Activated naive CD8-positive, alpha-beta T cell treated with anti-CD3 and anti-CD28 coated beads for 36 hours (primary cell): Measurements from ENCODE around the gene TRAPPC4. TPM values are rescaled to one million over a fixed set of nuclear protein-coding genes. Genes with fewer than 3 reads are reported as not detected.
"Not testable (repeated sequence)": the region's sequence is repeated elsewhere in the genome, so short reads cannot be mapped to it uniquely, and the experiment has no call there.

ENCODE experiments used
- DNase-seq: peaks from one replicate; pipeline ENCODE4 v3.0.0; 2021
- H3K27ac Mint-ChIP-seq: one replicate; pipeline ENCODE4 v1.8.0; 2022; ENCODE audit warnings: mild to moderate bottlenecking, moderate library complexity, mixed read lengths
- H3K27me3 Mint-ChIP-seq: one replicate; pipeline ENCODE4 v1.8.0; 2022; ENCODE audit warnings: mild to moderate bottlenecking, mixed read lengths
- H3K36me3 Mint-ChIP-seq: one replicate; pipeline ENCODE4 v1.8.0; 2021; ENCODE audit warnings: mild to moderate bottlenecking, mixed read lengths
- H3K4me1 Mint-ChIP-seq: one replicate; pipeline ENCODE4 v1.8.0; 2021; ENCODE audit warnings: mixed read lengths
- H3K4me3 Mint-ChIP-seq: one replicate; pipeline ENCODE4 v1.8.0; 2022; ENCODE audit warnings: mild to moderate bottlenecking, moderate library complexity, mixed read lengths
- H3K9me3 Mint-ChIP-seq: one replicate; pipeline ENCODE4 v1.8.0; 2022; ENCODE audit warnings: mixed read lengths
- total RNA-seq, 2 experiments: library from RNA; stranded (reverse); gene quantifications; one replicate each; pipeline ENCODE4 v1.2.3, GENCODE V29; 2021

The TRAPPC4 gene
- total RNA-seq, result 100 to 1,000 TPM; 114 to 127 TPM

- peak within 1 kb of the TSS; percentile 97 for H3K27ac Mint-ChIP-seq
- H3K4me3 Mint-ChIP-seq, result peak within 1 kb of the TSS; percentile 99
- H3K9me3 Mint-ChIP-seq, result no peaks in the 10 kb centered on the region
- H3K36me3 Mint-ChIP-seq, result peaks cover 70% of the 10 kb centered on the region
- H3K27me3 Mint-ChIP-seq, result no peaks in the 10 kb centered on the region
- DNase-seq, result peak; percentile 94
- peaks cover 50% of the 10 kb centered on the region for H3K4me1 Mint-ChIP-seq
These were observed at the start of gene TRAPPC4, which contains the start of gene RPS25 for GRCh38 chr11:119018074-119018938. TSS of gene TRAPPC4 (plus strand) at chr11:119018766. CDS start at chr11:119018796, 30 bp downstream. TSS of gene RPS25 (minus strand) at chr11:119018343. CDS start at chr11:119018284, 59 bp downstream.

- H3K4me1 Mint-ChIP-seq, DNase-seq, H3K27ac Mint-ChIP-seq, H3K36me3 Mint-ChIP-seq, H3K9me3 Mint-ChIP-seq, H3K4me3 Mint-ChIP-seq: not testable (repeated sequence)
- peaks cover 18% of the 10 kb centered on the region for H3K27me3 Mint-ChIP-seq
These were observed 49.1 kb upstream of the TRAPPC4 start for GRCh38 chr11:118969508-118969907.

- no peak for DNase-seq
- Mint-ChIP-seq H3K4me3 (no peak within 1 kb of the TSS), H3K4me1 (no peaks in the 10 kb centered on the region), H3K27me3 (peaks cover 18% of the 10 kb centered on the region), H3K27ac (no peak within 1 kb of the TSS), H3K9me3 (no peaks in the 10 kb centered on the region), H3K36me3 (no peaks in the 10 kb centered on the region)
These were observed 46.9 kb upstream of the TRAPPC4 start, which contains the start of gene FOXR1 for GRCh38 chr11:118971646-118972045. TSS of gene FOXR1 (plus strand) at chr11:118971761. CDS start at chr11:118971932, 171 bp downstream.

GRCh38 chr11:118973985-118974384 is 44.6 kb upstream of the TRAPPC4 start:
- DNase-seq, result no peak
- Mint-ChIP-seq H3K4me3 (no peak overlapping the region), H3K36me3 (no peaks in the 10 kb centered on the region), H3K27me3 (peaks cover 18% of the 10 kb centered on the region), H3K9me3 (no peaks in the 10 kb centered on the region), H3K27ac (no peak overlapping the region), H3K4me1 (no peaks in the 10 kb centered on the region)

DNA sequence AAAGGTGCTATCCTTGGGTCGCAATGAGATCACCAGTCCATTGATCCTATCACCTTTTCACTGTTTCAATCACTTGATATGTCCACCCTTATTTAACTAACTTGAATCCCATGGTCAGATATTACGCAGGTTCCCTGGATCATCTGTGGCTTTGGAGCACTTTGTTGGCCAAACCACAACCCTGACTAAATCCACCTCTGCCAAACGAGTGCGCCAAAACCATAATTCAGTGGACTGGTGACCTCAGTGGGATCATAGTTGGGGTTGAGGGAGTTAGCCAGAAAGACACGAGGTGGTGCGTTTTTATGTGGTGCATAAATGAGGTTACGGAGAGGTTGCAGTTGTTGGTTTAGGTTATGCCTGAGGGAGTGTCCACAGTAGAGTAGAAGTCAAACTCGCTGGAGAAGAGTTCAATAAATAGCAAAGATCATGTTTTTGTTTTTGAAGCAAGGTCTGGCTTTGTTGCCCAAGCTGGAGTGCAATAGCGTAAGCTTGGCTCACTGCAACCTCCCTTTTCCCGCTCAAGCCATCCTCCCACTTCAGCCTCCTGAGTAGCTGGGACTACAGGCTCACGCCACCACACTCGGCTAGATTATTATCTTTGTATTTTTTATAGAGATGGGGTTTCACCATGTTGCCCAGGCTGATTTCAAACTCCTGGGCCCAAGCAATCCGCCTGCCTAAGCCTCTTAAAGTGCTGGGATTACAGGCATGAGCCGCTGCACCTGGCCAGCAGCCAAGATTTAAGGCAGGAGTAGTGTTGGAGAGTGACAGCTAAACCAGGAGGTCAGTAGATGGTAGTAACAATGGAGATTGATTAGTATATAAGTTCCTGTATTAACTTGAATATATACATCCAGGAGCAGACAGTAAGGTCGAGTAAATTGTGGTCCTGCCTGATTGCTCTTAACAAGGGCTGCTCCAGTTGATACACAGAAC is 42.5 kb upstream of the TRAPPC4 start:
- Mint-ChIP-seq H3K9me3 (no peaks in the 10 kb centered on the region), H3K27me3 (peaks cover 6% of the 10 kb centered on the region), H3K36me3 (no peaks in the 10 kb centered on the region), H3K4me3 (no peak overlapping the region), H3K27ac (no peak overlapping the region), H3K4me1 (peaks cover 3% of the 10 kb centered on the region)
- no peak for DNase-seq

- H3K27me3 Mint-ChIP-seq, result no peaks in the 10 kb centered on the region
- peaks cover 3% of the 10 kb centered on the region for H3K4me1 Mint-ChIP-seq
- H3K36me3 Mint-ChIP-seq, result no peaks in the 10 kb centered on the region
- H3K27ac Mint-ChIP-seq, result no peak overlapping the region
- H3K4me3 Mint-ChIP-seq, result no peak overlapping the region
- no peak for DNase-seq
- no peaks in the 10 kb centered on the region for H3K9me3 Mint-ChIP-seq
These were observed 39.1 kb upstream of the TRAPPC4 start for GRCh38 chr11:118979434-118979833.

DNA sequence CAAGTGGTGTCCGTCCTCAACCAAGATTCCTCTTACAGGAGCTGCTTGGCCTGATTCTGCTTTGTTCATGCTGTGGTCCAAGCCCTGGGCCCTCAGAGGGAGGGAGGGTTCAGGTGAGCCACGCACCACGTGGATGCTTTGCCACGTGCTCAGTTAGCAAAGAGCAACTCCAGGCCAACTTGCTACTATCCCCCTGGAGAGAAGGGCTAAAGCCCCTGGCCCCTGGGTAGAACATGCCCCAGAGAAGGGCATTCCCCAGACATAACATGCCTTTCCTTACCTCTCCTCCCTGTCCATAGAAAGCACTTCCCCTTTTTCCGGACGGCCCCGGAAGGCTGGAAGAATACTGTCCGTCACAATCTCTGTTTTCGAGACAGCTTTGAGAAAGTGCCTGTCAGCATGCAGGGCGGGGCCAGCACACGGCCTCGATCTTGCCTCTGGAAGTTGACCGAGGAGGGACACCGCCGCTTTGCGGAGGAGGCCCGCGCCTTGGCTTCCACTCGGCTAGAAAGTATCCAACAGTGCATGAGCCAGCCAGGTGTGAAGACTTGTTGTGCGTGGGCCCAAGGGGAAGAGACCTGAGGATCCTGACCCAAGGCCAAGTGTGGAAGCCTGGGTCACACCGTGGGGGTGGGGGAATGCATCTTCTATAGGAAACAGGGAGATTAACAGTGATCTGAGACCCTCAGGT is 38.2 kb upstream of the TRAPPC4 start:
- no peaks in the 10 kb centered on the region for H3K27me3 Mint-ChIP-seq
- H3K4me3 Mint-ChIP-seq, result no peak overlapping the region
- no peak overlapping the region for H3K27ac Mint-ChIP-seq
- peaks cover 3% of the 10 kb centered on the region for H3K4me1 Mint-ChIP-seq
- no peak for DNase-seq
- H3K9me3 Mint-ChIP-seq, result no peaks in the 10 kb centered on the region
- no peaks in the 10 kb centered on the region for H3K36me3 Mint-ChIP-seq

GRCh38 chr11:118984337-118984736 is 34.2 kb upstream of the TRAPPC4 start:
- H3K27ac Mint-ChIP-seq, H3K27me3 Mint-ChIP-seq, H3K9me3 Mint-ChIP-seq, H3K4me1 Mint-ChIP-seq, H3K4me3 Mint-ChIP-seq, DNase-seq, H3K36me3 Mint-ChIP-seq: not testable (repeated sequence)

- Mint-ChIP-seq H3K4me3 (no peak overlapping the region), H3K27ac (no peak overlapping the region), H3K9me3 (no peaks in the 10 kb centered on the region), H3K27me3 (no peaks in the 10 kb centered on the region), H3K4me1 (peaks cover under 1% of the 10 kb centered on the region), H3K36me3 (no peaks in the 10 kb centered on the region)
- DNase-seq, result no peak
These were observed 33.7 kb upstream of the TRAPPC4 start for GRCh38 chr11:118984825-118985224.

GRCh38 chr11:118988280-118988679 is 30.3 kb upstream of the TRAPPC4 start:
- Mint-ChIP-seq H3K27ac (no peak overlapping the region), H3K4me3 (no peak overlapping the region), H3K9me3 (no peaks in the 10 kb centered on the region), H3K4me1 (no peaks in the 10 kb centered on the region), H3K27me3 (no peaks in the 10 kb centered on the region), H3K36me3 (peaks cover 10% of the 10 kb centered on the region)
- DNase-seq, result no peak

DNA sequence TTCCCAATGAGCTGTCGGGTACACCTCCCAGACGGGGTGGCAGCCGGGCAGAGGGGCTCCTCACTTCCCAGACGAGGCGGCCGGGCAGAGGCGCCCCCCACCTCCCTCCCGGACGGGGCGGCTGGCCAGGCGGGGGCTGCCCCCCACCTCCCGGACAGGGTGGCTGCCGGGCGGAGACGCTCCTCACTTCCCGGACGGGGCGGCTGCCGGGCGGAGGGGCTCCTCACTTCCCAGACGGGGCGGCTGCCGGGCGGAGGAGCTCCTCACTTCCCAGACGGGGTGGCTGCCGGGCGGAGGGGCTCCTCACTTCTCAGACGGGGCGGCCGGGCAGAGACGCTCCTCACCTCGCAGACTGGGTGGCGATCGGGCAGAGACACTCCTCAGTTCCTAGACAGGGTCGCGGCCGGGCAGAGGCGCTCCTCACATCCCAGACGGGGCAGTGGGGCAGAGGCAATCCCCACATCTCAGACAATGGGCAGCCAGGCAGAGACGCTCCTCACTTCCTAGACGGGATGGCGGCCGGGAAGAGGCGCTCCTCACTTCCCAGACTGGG is 27.0 kb upstream of the TRAPPC4 start:
- H3K36me3 Mint-ChIP-seq, result peaks cover 22% of the 10 kb centered on the region
- H3K27me3 Mint-ChIP-seq, H3K9me3 Mint-ChIP-seq, H3K4me1 Mint-ChIP-seq, H3K27ac Mint-ChIP-seq, DNase-seq, H3K4me3 Mint-ChIP-seq: not testable (repeated sequence)

- peak; percentile 42 for DNase-seq
- Mint-ChIP-seq H3K27ac (peak overlapping the region; percentile 99), H3K4me1 (peaks cover 20% of the 10 kb centered on the region), H3K4me3 (peak overlapping the region; percentile 100), H3K9me3 (no peaks in the 10 kb centered on the region), H3K27me3 (no peaks in the 10 kb centered on the region), H3K36me3 (peaks cover 37% of the 10 kb centered on the region)
These were observed 21.5 kb upstream of the TRAPPC4 start for GRCh38 chr11:118996926-118997626.

DNA sequence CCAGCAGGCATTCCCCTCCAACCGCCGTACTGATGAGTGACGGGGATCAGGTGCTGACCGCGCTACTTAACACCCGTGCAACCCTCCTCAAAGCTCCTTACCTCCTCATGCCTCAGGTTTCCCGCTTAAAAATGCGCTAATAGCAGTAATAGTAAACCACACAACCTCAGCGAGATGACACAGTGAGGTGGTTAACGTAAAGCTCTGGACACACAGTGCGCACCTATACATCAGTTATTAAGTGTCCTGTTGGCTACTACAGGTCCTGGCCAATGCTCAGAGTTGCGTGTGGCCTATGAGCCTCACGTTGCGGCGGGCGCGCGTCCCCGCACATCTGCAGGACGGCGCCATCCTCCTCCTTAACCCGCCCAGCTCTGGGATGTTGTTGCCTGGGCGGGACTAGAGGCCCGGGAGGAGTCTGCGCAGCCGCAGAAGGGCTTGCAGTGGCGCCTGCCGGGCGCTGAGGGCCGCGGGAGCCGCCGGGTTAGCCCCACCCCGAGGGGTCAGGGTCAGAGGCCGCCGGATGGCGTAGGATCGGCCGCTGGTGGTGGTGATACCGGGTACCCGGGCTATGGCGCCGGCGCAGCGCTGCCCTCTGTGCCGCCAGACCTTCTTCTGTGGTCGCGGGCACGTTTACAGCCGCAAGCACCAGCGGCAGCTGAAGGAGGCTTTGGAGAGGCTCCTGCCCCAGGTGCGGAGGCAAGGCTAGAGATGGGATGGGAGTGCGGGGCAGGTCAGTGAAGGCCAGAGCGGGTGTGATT is 20.8 kb upstream of the TRAPPC4 start, which contains the start of gene CENATAC:
Gene CENATAC (plus strand): TSS at position 512 of the 761 bp plus-strand sequence. CDS start 60 bp downstream, at position 572.
- DNase-seq, result peak; percentile 96
- H3K27ac Mint-ChIP-seq, result peak within 1 kb of the TSS; percentile 99
- H3K9me3 Mint-ChIP-seq, result no peaks in the 10 kb centered on the region
- H3K4me1 Mint-ChIP-seq, result peaks cover 20% of the 10 kb centered on the region
- peak within 1 kb of the TSS; percentile 100 for H3K4me3 Mint-ChIP-seq
- no peaks in the 10 kb centered on the region for H3K27me3 Mint-ChIP-seq
- peaks cover 36% of the 10 kb centered on the region for H3K36me3 Mint-ChIP-seq
